BLaER1 treated with 17β-estradiol and CSF1 and Interleukin-3, amounts not matched to agents 10 nM and 100 nM (cell line): ENCODE data around the gene NIN.

ENCODE experiments used
- H3K27ac ChIP-seq, 11 experiments: shearing (Covaris generic); formaldehyde crosslinking; 2 replicates each; pipeline ENCODE4 v1.8.1; 2022
- H3K27me3 ChIP-seq, 11 experiments: shearing (Covaris generic); formaldehyde crosslinking; 2 replicates each; pipeline ENCODE4 v1.8.1; 2022
- H3K36me3 ChIP-seq, 11 experiments: shearing (Covaris generic); formaldehyde crosslinking; 2 replicates each; pipeline ENCODE4 v1.8.1; 2022
- H3K4me1 ChIP-seq, 10 experiments: shearing (Covaris generic); formaldehyde crosslinking; 2 replicates each; pipeline ENCODE4 v1.8.1; 2022
- H3K4me2 ChIP-seq, 11 experiments: shearing (Covaris generic); formaldehyde crosslinking; 2 replicates each; pipeline ENCODE4 v1.8.1; 2022
- H3K4me3 ChIP-seq, 10 experiments: shearing (Covaris generic); formaldehyde crosslinking; 2 replicates each; pipeline ENCODE4 v1.8.1; 2022
- H3K9ac ChIP-seq, 11 experiments: shearing (Covaris generic); formaldehyde crosslinking; 2 replicates each; pipeline ENCODE4 v1.8.1; 2022
- H3K9me3 ChIP-seq, 11 experiments: shearing (Covaris generic); formaldehyde crosslinking; replicated peaks in 1 of 11; 2 replicates each; pipeline ENCODE4 v1.8.1; 2022
- H4K20me1 ChIP-seq, 11 experiments: shearing (Covaris generic); formaldehyde crosslinking; 2 replicates each; pipeline ENCODE4 v1.8.1; 2022
- Cebpa-rat ChIP-seq, 11 experiments: shearing (Covaris generic); IDR thresholded peaks; 2 replicates each; pipeline ENCODE4 v1.8.1; 2022

NIN gene

DNA sequence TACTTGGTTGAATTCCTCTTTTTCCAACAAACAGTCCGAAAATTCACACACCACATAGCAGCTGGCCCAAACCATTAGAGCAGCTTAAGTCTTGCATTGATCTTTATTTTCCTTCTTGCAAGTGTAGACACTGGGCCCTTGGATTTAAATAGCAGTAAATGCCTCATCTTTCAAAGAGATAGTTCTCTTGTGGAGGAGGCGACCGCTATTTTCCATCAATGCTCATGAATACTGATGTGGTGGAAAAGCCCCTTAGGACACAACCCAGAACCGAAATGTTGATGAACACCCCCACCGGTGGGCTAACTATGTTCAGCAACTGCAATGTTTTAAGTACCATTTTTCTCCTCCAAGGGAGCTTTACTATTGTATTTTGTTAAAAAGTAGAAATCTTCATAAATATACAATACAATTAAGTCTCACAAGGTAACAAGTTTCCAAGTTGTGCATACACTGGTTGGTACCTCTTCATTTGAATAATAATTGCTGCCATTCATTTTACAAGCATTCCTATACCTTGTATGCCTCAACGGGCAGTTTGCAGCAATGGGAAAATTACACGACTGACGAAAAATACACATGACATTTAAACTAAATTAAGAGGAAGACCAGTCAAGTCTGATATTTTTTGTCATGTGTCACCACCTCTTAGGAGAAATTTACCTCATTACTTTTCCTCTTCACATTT is 18.0 kb downstream of the NIN start:
- Histone ChIP-seq H3K4me3 (peak overlapping the region in 8 of 10 experiments; percentile 17 to 51 (median 37); a peak in 14 of 20 replicates), H3K4me2 (peak overlapping the region; percentile 77 to 97 (median 84)), H3K9ac (peak overlapping the region; percentile 39 to 70 (median 62); a peak in 21 of 22 replicates), H3K27ac (peak overlapping the region; percentile 68 to 84 (median 82)), H3K4me1 (peaks cover 29 to 57% (median 44%) of the 10 kb centered on the region in 10 experiments), H3K27me3 (no peaks in the 10 kb centered on the region), H3K9me3 (peaks cover 8 to 30% (median 23%) of the 10 kb centered on the region in 11 experiments), H4K20me1 (peaks cover 2 to 29% (median 12%) of the 10 kb centered on the region in 11 experiments; a peak in 12 of 22 replicates), H3K36me3 (peaks cover 12 to 80% (median 71%) of the 10 kb centered on the region in 11 experiments)
- no peak for TF ChIP-seq Cebpa-rat (IDR thresholded peaks at IDR 0.05)

DNA sequence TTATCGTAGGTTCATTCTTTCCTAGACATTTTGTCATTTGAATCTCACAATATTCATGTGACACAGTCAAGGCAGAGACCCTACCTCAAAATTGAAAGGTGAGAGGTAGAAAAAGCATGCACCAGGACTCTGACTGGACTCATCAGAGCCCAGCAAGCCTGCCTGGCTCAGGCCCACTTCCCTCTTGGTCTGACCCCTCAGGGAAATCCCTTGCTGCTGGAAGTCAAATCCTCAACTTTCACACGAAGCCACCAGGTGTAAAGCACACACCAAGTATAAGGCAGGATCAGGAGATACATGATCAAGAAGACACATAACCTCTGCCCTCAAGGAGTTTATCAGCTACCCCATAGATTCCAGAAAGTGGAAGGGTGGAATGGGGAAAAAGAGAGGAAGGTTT is 18.8 kb downstream of the NIN start:
- Histone ChIP-seq H3K27ac (peak overlapping the region; percentile 68 to 84 (median 82)), H3K4me1 (peaks cover 29 to 51% (median 41%) of the 10 kb centered on the region in 10 experiments), H3K4me3 (peak overlapping the region in 7 of 10 experiments; percentile 17 to 51 (median 40); a peak in 5 of 20 replicates), H3K36me3 (peaks cover 20 to 80% (median 71%) of the 10 kb centered on the region in 11 experiments), H3K4me2 (peak overlapping the region; percentile 77 to 97 (median 84)), H4K20me1 (peaks cover 4 to 37% (median 14%) of the 10 kb centered on the region in 11 experiments; a peak in 12 of 22 replicates), H3K9me3 (peaks cover 8 to 30% (median 23%) of the 10 kb centered on the region in 11 experiments), H3K27me3 (no peaks in the 10 kb centered on the region), H3K9ac (peak overlapping the region; percentile 39 to 70 (median 62); a peak in 19 of 22 replicates)
- TF ChIP-seq Cebpa-rat (IDR thresholded peaks at IDR 0.05): no peak

GRCh38 chr14:50808053-50808452 is 22.9 kb downstream of the NIN start:
- H3K27me3 ChIP-seq: no peaks in the 10 kb centered on the region
- no peak overlapping the region for H3K27ac ChIP-seq
- no peak overlapping the region for H3K4me2 ChIP-seq
- H3K9ac ChIP-seq: no peak overlapping the region
- peaks cover 0 to 6% (median 0%) of the 10 kb centered on the region in 11 experiments; a peak in 3 of 22 replicates for H3K9me3 ChIP-seq
- H4K20me1 ChIP-seq: peaks cover 4 to 59% (median 27%) of the 10 kb centered on the region in 11 experiments; a peak in 16 of 22 replicates
- no peak for TF ChIP-seq Cebpa-rat (IDR thresholded peaks at IDR 0.05)
- H3K4me3 ChIP-seq: no peak overlapping the region
- peaks cover 62 to 92% (median 83%) of the 10 kb centered on the region in 11 experiments for H3K36me3 ChIP-seq
- H3K4me1 ChIP-seq: peaks cover 18 to 50% (median 41%) of the 10 kb centered on the region in 10 experiments

DNA sequence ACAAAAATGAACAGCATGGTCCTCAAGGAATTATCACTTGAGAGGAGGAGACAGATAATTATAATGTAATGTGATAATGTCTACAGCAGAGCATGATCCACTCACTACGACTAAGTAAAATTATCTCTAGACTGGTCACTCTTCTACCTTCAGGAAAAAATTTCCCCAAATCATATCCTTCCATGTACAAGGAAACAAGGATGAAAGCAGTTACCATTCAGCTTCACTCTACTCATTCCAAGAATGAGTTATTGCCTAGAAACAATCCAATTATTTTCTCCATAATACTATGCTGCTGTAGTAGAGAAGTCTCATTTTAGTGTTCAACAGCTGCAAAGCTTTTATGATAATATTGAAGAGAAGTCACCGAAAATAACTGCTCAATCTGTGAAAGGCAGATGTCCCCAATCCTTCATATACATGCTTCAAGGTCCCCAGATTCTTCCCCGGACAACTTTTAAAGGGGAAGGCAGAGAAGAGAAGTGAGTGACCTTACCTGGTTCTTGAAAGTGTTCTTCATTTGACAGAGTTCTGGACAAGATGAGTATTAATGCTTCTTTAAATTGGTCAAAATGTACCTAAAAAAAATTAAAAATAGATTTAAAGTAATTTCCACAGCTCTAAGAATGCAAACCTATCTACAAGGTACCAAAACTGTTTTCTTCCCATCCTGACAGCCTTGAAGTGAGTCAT is 24.6 kb downstream of the NIN start:
- Histone ChIP-seq H3K27ac (no peak overlapping the region), H3K27me3 (no peaks in the 10 kb centered on the region), H4K20me1 (peaks cover 4 to 60% (median 30%) of the 10 kb centered on the region in 11 experiments; a peak in 16 of 22 replicates), H3K9ac (no peak overlapping the region), H3K4me2 (no peak overlapping the region), H3K36me3 (peaks cover 62 to 93% (median 86%) of the 10 kb centered on the region in 11 experiments), H3K4me3 (no peak overlapping the region), H3K4me1 (peaks cover 9 to 50% (median 41%) of the 10 kb centered on the region in 10 experiments), H3K9me3 (peaks cover 0 to 1% (median 0%) of the 10 kb centered on the region in 11 experiments; a peak in 3 of 22 replicates)
- TF ChIP-seq Cebpa-rat (IDR thresholded peaks at IDR 0.05): no peak

DNA sequence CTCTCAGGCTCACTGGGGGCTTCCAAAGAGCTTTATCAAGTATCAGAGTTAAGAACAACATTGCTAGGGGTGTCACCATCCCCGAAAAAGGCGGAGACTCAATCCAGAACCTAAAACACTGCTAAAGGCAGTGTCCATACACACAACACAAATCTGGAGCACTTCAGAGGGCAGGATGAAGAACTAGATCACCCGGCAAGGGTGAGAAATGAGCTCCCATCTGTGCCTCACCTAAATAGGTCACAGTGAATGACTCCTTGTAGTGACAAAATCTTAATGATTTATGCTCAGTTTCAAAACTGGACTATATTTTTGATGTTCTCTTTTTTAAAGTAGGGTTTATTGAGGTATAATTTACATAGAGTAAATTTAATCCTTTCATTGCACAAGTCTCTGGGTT is 25.6 kb downstream of the NIN start:
- Histone ChIP-seq H3K27me3 (no peaks in the 10 kb centered on the region), H3K9me3 (no peaks in the 10 kb centered on the region; a peak in 1 of 22 replicates), H3K9ac (no peak overlapping the region), H3K4me3 (no peak overlapping the region), H3K4me1 (peaks cover 8 to 47% (median 43%) of the 10 kb centered on the region in 10 experiments), H4K20me1 (peaks cover 4 to 60% (median 30%) of the 10 kb centered on the region in 11 experiments; a peak in 16 of 22 replicates), H3K36me3 (peaks cover 69 to 96% (median 87%) of the 10 kb centered on the region in 11 experiments), H3K27ac (no peak overlapping the region), H3K4me2 (peak overlapping the region in 6 of 11 experiments; percentile 29 to 69 (median 47); a peak in 7 of 22 replicates)
- TF ChIP-seq Cebpa-rat (IDR thresholded peaks at IDR 0.05): no peak

DNA sequence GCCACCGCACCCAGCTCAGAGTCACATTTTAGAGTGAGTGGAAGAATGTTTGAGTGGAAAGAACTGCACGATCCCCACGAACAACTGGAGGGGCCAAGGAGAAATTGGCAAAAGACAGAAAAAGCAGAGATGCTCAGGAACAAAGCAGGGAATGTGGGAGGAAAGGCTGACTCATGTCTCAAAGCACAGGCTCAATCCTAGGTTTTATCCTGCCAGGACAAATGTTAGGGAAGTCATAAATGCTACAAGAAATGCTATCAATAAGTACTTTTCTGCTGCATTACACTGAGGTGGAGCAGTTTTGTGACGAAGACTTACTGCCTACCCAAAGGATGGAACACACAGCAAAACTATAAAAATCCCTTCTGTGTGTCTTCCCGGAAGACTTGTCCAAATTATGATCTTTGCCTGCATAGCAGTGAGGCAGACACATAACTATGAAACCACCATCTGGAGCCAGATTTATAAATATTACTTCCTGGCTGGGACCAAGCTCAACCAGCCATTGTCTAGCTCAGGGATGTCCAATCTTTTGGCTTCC is 26.7 kb downstream of the NIN start:
- Histone ChIP-seq H3K4me3 (no peak overlapping the region), H3K27ac (peak overlapping the region in 1 of 11 experiments; percentile 1; a peak in 1 of 22 replicates), H3K9me3 (no peaks in the 10 kb centered on the region; a peak in 1 of 22 replicates), H3K36me3 (peaks cover 78 to 96% (median 89%) of the 10 kb centered on the region in 11 experiments), H4K20me1 (peaks cover 4 to 60% (median 28%) of the 10 kb centered on the region in 11 experiments; a peak in 16 of 22 replicates), H3K4me1 (peaks cover 8 to 49% (median 44%) of the 10 kb centered on the region in 10 experiments), H3K27me3 (no peaks in the 10 kb centered on the region), H3K9ac (no peak overlapping the region), H3K4me2 (peak overlapping the region; percentile 8 to 69 (median 31); a peak in 17 of 22 replicates)
- no peak for TF ChIP-seq Cebpa-rat (IDR thresholded peaks at IDR 0.05)

DNA sequence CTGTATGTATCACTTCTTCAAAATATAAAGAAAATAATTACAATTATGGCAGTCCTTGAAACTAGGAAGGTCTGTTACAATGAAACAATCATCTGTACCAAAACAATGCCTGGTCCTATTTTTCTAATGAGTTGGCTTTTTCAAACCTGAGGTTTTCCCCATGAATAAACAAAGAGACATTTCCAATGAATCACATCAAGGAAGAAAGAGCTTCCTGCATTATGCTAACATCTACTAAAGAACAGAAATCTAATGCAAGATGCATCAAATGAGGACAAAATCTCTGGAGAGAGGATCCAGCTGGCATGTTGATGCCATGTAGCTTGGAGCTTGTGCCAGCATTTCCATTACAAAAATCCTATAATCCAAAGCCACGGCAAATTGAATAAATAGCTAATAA is 29.3 kb downstream of the NIN start:
- no peaks in the 10 kb centered on the region for H3K27me3 ChIP-seq
- no peak overlapping the region for H3K9ac ChIP-seq
- H3K4me3 ChIP-seq: no peak overlapping the region
- peaks cover 24 to 74% (median 67%) of the 10 kb centered on the region in 10 experiments for H3K4me1 ChIP-seq
- no peaks in the 10 kb centered on the region; a peak in 1 of 22 replicates for H3K9me3 ChIP-seq
- H3K4me2 ChIP-seq: peak overlapping the region in 10 of 11 experiments; percentile 15 to 69 (median 50); a peak in 18 of 22 replicates
- H4K20me1 ChIP-seq: peaks cover 16 to 62% (median 37%) of the 10 kb centered on the region in 11 experiments; a peak in 18 of 22 replicates
- peaks cover 60 to 92% (median 82%) of the 10 kb centered on the region in 11 experiments for H3K36me3 ChIP-seq
- TF ChIP-seq Cebpa-rat (IDR thresholded peaks at IDR 0.05): no peak
- peak overlapping the region in 4 of 11 experiments; percentile 2 to 36 (median 16); a peak in 2 of 22 replicates for H3K27ac ChIP-seq

- peaks cover 44 to 92% (median 75%) of the 10 kb centered on the region in 11 experiments for H3K36me3 ChIP-seq
- peaks cover 18 to 71% (median 47%) of the 10 kb centered on the region in 11 experiments; a peak in 19 of 22 replicates for H4K20me1 ChIP-seq
- no peak overlapping the region for H3K9ac ChIP-seq
- no peak overlapping the region for H3K4me2 ChIP-seq
- H3K27ac ChIP-seq: no peak overlapping the region
- no peak overlapping the region for H3K4me3 ChIP-seq
- TF ChIP-seq Cebpa-rat (IDR thresholded peaks at IDR 0.05): no peak
- H3K27me3 ChIP-seq: no peaks in the 10 kb centered on the region
- H3K4me1 ChIP-seq: peaks cover 31 to 83% (median 77%) of the 10 kb centered on the region in 10 experiments
- H3K9me3 ChIP-seq: no peaks in the 10 kb centered on the region; a peak in 1 of 22 replicates
Observed at GRCh38 chr14:50800032-50800431, 30.9 kb downstream of the NIN start.
